ENCODE results near the gene CTBP1. TPM values are rescaled to one million over a fixed set of nuclear protein-coding genes. Genes with fewer than 3 reads are reported as not detected.

CTBP1 gene
- total and polyA plus RNA-seq, 9 of the 15 experiments (the other 6 are each of a cell fraction or from before 2014, with no cell fraction given) = 14.5 to 162 (median 68.2) TPM

DNA sequence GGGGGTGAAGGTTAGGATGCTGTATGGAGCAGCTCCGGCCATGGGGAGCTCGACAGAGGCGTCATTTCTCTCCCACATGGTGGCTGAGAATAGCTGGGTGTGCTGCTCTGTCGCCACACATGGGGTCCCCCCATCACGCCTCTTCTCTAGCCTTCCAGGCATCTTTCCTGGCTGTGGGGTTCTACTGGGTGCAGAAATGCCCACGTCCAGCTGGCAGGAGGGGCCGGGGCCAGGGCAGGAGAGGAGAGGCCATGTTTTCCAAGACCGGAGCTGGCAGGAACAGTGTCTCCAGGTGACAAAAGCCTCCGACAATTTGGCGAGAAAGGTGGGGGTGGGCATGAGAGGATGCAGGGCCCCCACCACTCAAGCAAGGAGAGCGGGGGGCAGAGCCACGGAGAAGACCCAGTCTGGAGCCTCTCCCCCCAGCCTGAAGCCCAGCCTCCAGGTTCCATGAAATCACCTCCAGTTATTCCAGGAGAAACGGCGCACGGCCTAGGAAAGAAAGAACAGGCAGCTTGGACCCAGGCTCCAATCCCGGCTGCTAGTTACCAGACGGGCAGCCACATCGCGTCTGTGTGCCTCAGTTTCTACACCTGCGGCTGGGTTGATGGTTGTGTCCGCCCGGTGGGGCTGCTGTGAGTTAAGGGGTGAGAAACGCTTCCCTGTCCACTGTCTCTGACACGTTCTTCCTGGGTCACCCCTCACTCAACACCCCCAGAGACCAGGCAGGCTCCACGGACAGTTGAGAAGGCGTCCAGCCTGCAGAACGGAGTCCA lies 49.2 kb downstream of the CTBP1 start:
- peak overlapping the region in 1 of 2 experiments; percentile 58; a peak in 1 of 4 replicates for H3K9ac ChIP-seq (ENCODE audit: insufficient read depth in 1 of 2, low read depth in 2 of 2, low read length in 2 of 2)
- FAIRE-seq (no peak), ATAC-seq (no peak; the same call in 2 of the 3 replicates), DNase-seq (ENCODE audit: extremely low read depth in 1 of 4, low spot score in 3 of 4) (no peak)
- TF ChIP-seq RAD21 (CRISPR knock-in tag; conservative IDR thresholded peaks at IDR 0.05 in 1 of 2, IDR thresholded peaks at IDR 0.05 in 1 of 2) = no peak
- 0 out of 2 replicates have a peak, but pooled peaks have one; percentile 21 for TF ChIP-seq L3MBTL2 (IDR thresholded peaks at IDR 0.05)
- H3K36me3 ChIP-seq (ENCODE audit: control insufficient read depth, insufficient read depth, low read length) = no peaks in the 10 kb centered on the region
- H2AFZ ChIP-seq (ENCODE audit: low read depth, low read length) = 0 out of 2 replicates have a peak overlapping the region, but pooled peaks have one; percentile 34
- H3K4me1 ChIP-seq (replicated peaks in 1 of 2; ENCODE audit: control insufficient read depth in 2 of 2, insufficient read depth in 2 of 2, low read length in 2 of 2) = peaks cover 20 to 51% of the 10 kb centered on the region in 2 experiments
- CTCF ChIA-PET (ENCODE audit: low intra/inter-chr PET ratio) = no interaction called here
- intact Hi-C loops (cut with micrococcal nuclease) (loop anchor here (5.0 kb wide), 1 partner anchor 32 kb away; no protein-coding TSS in a partner anchor), in situ Hi-C loops (cut with MboI) (no loop called here)
- H3K79me2 ChIP-seq (ENCODE audit: control insufficient read depth, insufficient read depth, low read length) = no peaks in the 10 kb centered on the region; the same call in 2 of the 3 replicates
- no peaks in the 10 kb centered on the region for H3K9me3 ChIP-seq (replicated peaks; ENCODE audit: control insufficient read depth, insufficient read depth, low read depth, low read length)
- peaks cover 2 to 11% of the 10 kb centered on the region in 2 experiments; a peak in 2 of 5 replicates for H3K27me3 ChIP-seq (ENCODE audit: control insufficient read depth in 2 of 2, insufficient read depth in 2 of 2, low read length in 2 of 2)
- no peaks in the 10 kb centered on the region for H3K9me1 ChIP-seq (ENCODE audit: control insufficient read depth, insufficient read depth, low read length)
- no TSS peak for BruUV-seq (replicated peaks)
- H4K20me1 ChIP-seq (replicated peaks; ENCODE audit: control insufficient read depth, insufficient read depth, low read length) = no peaks in the 10 kb centered on the region
- 48% methylated on average over 22 of the region's 27 CpGs for WGBS (ENCODE audit: insufficient coverage, low coverage, missing lambda C conversion rate)
- no peak overlapping the region for H3K4me2 ChIP-seq (ENCODE audit: insufficient read depth, low read length)
- no peak overlapping the region for H3K27ac ChIP-seq (ENCODE audit: extremely low read depth, low read depth, low read length)
- POLR2A ChIA-PET = interaction anchor here (0.6 to 1.2 kb wide), 5 partner anchors 10 to 654 kb away, joined by 3 to 6 read pairs (median 4); no protein-coding TSS in a partner anchor
- no peak overlapping the region for H3K4me3 ChIP-seq

All from K562 (cell line).